Panc1 (cell line): ENCODE measurements around the gene HTT. TPM values are rescaled to one million over a fixed set of nuclear protein-coding genes. Genes with fewer than 3 reads are reported as not detected.

Experiments used
- ATAC-seq: fragments of 200-7000 bp; cut with Tn5 transposase; 2 replicates; pipeline ENCODE4 v1.9.1; 2020; ENCODE audit warnings: mild to moderate bottlenecking, moderate library complexity
- BruUV-seq: library from RNA; stranded (reverse); fragments of 400-500 nt; replicated peaks from 2 replicates; lab custom pipeline; 2021; lab: Mats Ljungman, UMichigan
- CTCF ChIA-PET: fragments of 300-600 bp; sonication (Branson Sonifier 250); formaldehyde crosslinking; loops from one replicate; lab custom pipeline; 2022; ENCODE audit warnings: antibody characterized with exemption; lab: Charles Lee
- POLR2A ChIA-PET: fragments of 300-600 bp; sonication (Branson Sonifier 250); formaldehyde crosslinking; loops from one replicate; lab custom pipeline; 2022; ENCODE audit warnings: antibody characterized with exemption; lab: Charles Lee
- DNase-seq: peaks from one replicate; pipeline ENCODE4 v3.0.0-alpha.2; 2010; ENCODE audit warnings: low read depth, low spot score
- H3K27ac ChIP-seq: 2 replicates; pipeline ENCODE4 v1.5.1; 2011; ENCODE audit warnings: mild to moderate bottlenecking, low read length, inconsistent platforms
- H3K27me3 ChIP-seq: fragments of 200-500 bp; sonication (Bioruptor generic); 2 replicates; pipeline ENCODE4 v1.6.0; 2014; ENCODE audit warnings: low read length, inconsistent platforms; ENCODE audit not compliant: control insufficient read depth, insufficient read depth
- H3K36me3 ChIP-seq: fragments of 200-500 bp; sonication (Bioruptor generic); 2 replicates; pipeline ENCODE4 v1.5.1; 2014; ENCODE audit warnings: inconsistent platforms, mild to moderate bottlenecking, low read length, moderate library complexity; ENCODE audit not compliant: control insufficient read depth, insufficient read depth
- H3K4me1 ChIP-seq: 2 replicates; pipeline ENCODE4 v1.5.1; 2011; ENCODE audit warnings: inconsistent platforms, mild to moderate bottlenecking, low read length, moderate library complexity; ENCODE audit not compliant: control insufficient read depth, insufficient read depth
- H3K4me3 ChIP-seq, 2 experiments: 2 replicates each; pipeline ENCODE4 v1.5.1; 2011 to 2012; ENCODE audit warnings: low read depth in 2 of 2, low read length in 2 of 2, mild to moderate bottlenecking in 2 of 2, inconsistent platforms in 1 of 2, moderate library complexity in 1 of 2
- H3K9me3 ChIP-seq: fragments of 200-500 bp; sonication (Bioruptor generic); 2 replicates; pipeline ENCODE4 v1.5.1; 2014; ENCODE audit warnings: low read depth, mild to moderate bottlenecking, inconsistent platforms, low read length, moderate library complexity; ENCODE audit not compliant: control insufficient read depth, insufficient read depth
- CTCF ChIP-seq: fragments of 450-650 bp; IDR thresholded peaks from 2 replicates; pipeline ENCODE4 v1.5.1; 2017; ENCODE audit warnings: mild to moderate bottlenecking
- POLR2AphosphoS5 ChIP-seq: IDR thresholded peaks from 2 replicates; pipeline ENCODE4 v1.6.1; 2012; ENCODE audit warnings: mild to moderate bottlenecking, low read depth, low read length, moderate library complexity
- REST ChIP-seq, 2 experiments: IDR thresholded peaks; 2 replicates each; pipeline ENCODE4 v1.6.1; 2011 to 2012; ENCODE audit warnings: low read depth in 2 of 2, control low read depth in 1 of 2, low read length in 1 of 2, mild to moderate bottlenecking in 1 of 2, moderate library complexity in 1 of 2; ENCODE audit not compliant: insufficient read depth in 1 of 2
- SIN3A ChIP-seq: IDR thresholded peaks from 2 replicates; pipeline ENCODE4 v1.6.1; 2012; ENCODE audit warnings: low read depth, mild to moderate bottlenecking, low read length, moderate library complexity, borderline replicate concordance; ENCODE audit not compliant: insufficient read depth
- TCF7L2 ChIP-seq: IDR thresholded peaks from 2 replicates; pipeline ENCODE4 v1.6.1; 2011; ENCODE audit warnings: mild to moderate bottlenecking, low read depth, low read length, inconsistent platforms
- in situ Hi-C: cut with HindIII; loops from 2 replicates; pipeline ENCODE4 v1.10.0; 2016; ENCODE audit warnings: low sequenced_read_pairs, low pct_unique_long_range_greater_than_20kb
- intact Hi-C: fragments of 100-400 bp; cut with micrococcal nuclease; formaldehyde crosslinking; loops from one replicate; pipeline ENCODE4 v1.10.0; 2022; ENCODE audit not compliant: unreplicated experiment
- total RNA-seq: library from RNA; stranded (reverse); gene quantifications from one replicate; pipeline ENCODE4 v1.2.1, GENCODE V29; 2021; ENCODE audit not compliant: unreplicated experiment

HTT gene
- total RNA-seq, 1 experiment from 2014 or later: 24.7 TPM

DNA sequence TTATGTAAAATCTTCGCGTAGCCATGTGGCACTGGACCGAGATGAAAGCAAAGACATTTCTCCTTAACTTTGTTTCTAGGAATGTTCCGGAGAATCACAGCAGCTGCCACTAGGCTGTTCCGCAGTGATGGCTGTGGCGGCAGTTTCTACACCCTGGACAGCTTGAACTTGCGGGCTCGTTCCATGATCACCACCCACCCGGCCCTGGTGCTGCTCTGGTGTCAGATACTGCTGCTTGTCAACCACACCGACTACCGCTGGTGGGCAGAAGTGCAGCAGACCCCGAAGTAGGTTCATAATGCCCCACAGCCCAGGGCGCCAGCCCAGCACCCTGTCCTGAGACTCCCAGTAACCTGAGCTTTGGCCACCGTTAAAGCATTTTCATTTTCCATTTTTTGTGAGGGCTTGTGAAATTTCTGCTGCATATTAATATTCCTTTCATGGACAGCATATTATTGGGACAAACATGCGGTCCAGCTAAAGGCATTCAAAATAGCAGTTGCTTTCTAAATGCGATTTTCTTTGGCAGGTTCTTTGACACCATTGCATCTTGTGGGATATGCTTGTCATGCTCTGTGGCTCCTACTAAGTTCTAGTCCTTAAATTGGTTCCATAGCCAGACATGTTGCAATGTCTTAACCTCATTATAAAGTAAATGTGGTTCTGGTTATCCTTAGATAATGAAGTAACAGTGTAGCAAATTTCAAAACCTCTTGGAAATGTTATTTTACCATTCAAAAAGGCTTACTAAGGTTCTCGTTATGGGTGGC, 125.4 kb downstream of the HTT start:
- ChIA-PET POLR2A (no interaction called here), CTCF (no interaction called here)
- TF ChIP-seq CTCF (no peak), TCF7L2 (no peak), POLR2AphosphoS5 (no peak), SIN3A (no peak), REST (IDR thresholded peaks at IDR 0.05; ENCODE audit: insufficient read depth in 1 of 2, low read depth in 2 of 2, low read length in 1 of 2) (no peak)
- Histone ChIP-seq H3K36me3 (no peaks in the 10 kb centered on the region), H3K27me3 (no peaks in the 10 kb centered on the region), H3K9me3 (no peaks in the 10 kb centered on the region), H3K27ac (no peak overlapping the region), H3K4me1 (no peaks in the 10 kb centered on the region), H3K4me3 (no peak overlapping the region)
- intact Hi-C loops (no loop called here), in situ Hi-C loops (no loop called here)
- no peak for ATAC-seq
- DNase-seq: no peak
- BruUV-seq: no TSS peak

DNA sequence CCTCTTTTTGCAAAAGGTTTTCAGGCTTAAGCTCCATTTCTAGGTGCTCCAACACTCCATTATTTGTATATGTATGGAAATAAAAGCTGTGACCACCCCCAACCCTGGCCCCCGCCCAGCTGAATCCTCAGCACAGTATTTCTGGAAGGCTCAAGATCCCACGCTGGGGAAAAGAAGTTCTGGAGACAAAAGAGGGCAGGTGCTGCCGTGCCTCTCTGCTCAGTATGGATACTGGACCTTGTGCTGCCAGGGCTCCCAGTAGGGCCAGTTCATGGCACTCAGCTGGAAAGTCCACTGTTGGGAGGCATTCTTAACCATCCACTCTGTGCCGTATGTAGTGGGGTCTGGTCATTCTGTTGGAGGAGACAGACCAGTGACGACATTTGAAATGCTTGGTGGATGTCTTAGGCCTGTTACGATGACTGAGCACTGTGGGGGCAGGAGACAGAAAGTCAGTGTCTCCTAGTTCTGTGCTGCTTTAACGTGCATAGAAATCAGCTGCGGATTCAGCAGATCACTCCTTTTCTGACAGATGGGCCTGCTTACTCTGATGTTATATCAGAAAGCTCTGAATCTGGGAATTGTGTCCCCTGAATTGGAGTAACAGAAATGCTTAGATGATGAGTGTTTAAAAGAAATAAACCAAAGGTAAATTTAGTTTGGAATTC, 126.1 kb downstream of the HTT start:
- DNase-seq (no peak), ATAC-seq (no peak)
- H3K4me3 ChIP-seq: no peak overlapping the region
- H3K9me3 ChIP-seq: no peaks in the 10 kb centered on the region
- TF ChIP-seq CTCF (no peak), TCF7L2 (no peak), POLR2AphosphoS5 (no peak), REST (IDR thresholded peaks at IDR 0.05; ENCODE audit: insufficient read depth in 1 of 2, low read depth in 2 of 2, low read length in 1 of 2) (no peak), SIN3A (no peak)
- no peak overlapping the region for H3K27ac ChIP-seq
- H3K36me3 ChIP-seq: no peaks in the 10 kb centered on the region
- H3K4me1 ChIP-seq: no peaks in the 10 kb centered on the region
- intact Hi-C loops (no loop called here), in situ Hi-C loops (no loop called here)
- POLR2A ChIA-PET: no interaction called here
- BruUV-seq: no TSS peak
- CTCF ChIA-PET: no interaction called here
- H3K27me3 ChIP-seq: no peaks in the 10 kb centered on the region
